GM18507 (cell line): ENCODE data around the gene CBFA2T3.

ENCODE experiments used
- DNase-seq: peaks from one replicate; pipeline ENCODE4 v3.0.0; 2011; ENCODE audit warnings: low read depth; ENCODE audit not compliant: insufficient read length; ENCODE audit errors: extremely low spot score
- FAIRE-seq: peaks from 2 replicates; lab custom pipeline; 2011; peaks lifted over from hg19 to GRCh38; lab: Jason Lieb, UNC

The CBFA2T3 gene

DNA sequence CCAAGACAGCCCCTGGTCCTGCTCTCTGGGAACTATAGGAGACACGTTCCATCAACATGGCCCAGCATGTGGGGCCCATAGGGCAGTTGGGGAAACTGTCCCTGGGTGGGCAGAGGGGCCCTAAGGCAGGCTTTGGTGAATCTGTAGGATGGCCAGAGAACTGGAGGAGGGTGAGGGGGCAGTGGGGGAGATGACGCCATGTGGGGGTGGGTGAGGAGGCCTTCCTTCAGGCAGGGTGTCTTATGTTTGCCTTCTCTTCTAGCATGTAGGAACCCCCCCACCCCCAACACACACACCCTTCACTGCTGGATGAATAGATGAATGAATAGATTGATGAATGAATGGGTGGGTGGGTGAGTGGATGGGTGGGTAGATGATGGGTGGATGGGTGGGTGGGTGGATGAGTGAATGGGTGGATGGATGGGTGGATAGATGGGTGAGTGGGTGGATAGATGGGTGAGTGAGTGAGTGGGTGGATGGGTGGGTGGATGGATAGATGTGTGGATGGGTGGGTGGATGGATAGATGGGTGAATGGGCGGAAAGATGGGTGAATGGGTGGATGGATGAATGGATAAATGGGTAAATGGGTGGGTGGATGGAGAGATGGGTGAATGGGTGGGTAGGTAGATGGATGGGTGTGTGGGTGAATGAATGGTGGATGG, 2.5 kb upstream of the CBFA2T3 start:
- no peak for FAIRE-seq
- no peak for DNase-seq

DNA sequence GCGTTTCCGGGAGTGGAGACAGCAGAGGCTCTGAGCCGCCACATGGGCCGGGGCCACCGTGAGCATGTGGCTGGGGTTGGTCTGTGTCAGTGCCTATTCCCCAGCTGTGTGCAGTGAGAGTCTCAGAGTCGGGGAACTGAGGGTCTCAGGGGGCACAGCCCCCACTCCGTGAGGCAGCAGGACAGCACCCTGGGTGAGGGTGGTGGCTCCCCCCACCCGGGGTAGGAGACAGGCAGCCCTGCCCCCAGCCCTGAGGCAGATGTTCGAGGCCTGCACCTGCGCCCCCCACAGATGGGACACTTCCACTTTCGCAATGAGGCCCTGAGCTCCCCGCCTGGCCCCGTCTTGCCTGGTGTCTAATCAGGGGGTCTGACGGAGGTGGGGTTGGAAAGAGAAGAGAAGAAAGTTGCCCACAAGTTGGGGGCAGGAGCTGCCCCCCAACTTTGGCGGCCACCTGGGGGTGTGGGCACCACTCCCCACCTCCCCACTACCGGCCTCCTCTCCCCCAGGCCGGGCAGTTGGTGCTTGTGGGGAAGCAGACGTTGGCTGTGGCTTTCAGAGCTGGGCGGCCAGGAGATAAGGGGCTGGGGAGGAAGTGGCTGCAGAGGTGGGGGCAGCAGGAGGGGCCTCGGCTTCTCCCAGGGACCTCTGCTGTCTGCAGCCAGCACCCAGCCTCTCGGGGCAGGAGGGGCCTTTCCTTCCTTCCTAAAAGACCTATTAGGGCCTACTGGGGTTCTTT, 1.8 kb upstream of the CBFA2T3 start:
- DNase-seq (peak; percentile 61), FAIRE-seq (peak; percentile 93)

DNA sequence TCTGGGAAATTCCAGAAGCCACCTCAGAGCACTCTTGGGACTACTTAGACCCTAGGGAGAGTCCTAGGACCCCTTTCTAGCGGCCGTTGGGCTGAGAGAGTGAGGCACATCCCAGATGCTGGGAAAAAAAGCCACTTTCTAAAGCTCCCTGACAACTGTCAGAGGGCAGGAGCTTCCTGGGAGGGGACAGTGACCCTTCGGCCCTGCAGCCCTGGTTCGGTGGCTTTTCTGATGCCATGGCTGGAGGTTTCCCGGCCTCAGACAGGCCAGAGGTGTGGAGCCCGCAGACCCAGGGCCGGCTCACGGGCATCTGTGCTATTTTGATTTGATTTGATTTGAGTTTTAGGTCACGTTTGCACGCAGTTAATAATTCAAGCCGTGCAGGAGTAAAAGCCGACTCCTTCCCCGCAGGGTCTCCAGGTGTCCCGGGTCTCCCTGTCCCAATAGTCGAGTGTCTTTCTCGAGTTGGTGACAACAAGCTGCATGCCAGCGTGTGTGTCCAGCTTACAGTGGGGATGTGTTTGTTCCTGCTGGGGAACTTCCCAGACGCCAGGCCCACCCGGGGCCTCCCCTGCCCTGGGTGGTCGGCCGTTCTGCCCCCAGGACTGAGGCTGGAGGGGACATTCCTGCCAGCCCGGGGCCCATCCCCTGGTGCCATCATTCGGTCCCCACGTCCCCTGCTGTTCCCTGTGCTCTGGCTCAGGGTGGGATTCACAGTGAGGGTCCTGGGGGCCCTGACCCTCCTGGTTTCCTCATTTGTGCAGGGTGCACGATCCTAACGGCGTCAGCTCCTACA, 1.0 kb upstream of the CBFA2T3 start:
- peak; percentile 45 for FAIRE-seq
- no peak for DNase-seq

DNA sequence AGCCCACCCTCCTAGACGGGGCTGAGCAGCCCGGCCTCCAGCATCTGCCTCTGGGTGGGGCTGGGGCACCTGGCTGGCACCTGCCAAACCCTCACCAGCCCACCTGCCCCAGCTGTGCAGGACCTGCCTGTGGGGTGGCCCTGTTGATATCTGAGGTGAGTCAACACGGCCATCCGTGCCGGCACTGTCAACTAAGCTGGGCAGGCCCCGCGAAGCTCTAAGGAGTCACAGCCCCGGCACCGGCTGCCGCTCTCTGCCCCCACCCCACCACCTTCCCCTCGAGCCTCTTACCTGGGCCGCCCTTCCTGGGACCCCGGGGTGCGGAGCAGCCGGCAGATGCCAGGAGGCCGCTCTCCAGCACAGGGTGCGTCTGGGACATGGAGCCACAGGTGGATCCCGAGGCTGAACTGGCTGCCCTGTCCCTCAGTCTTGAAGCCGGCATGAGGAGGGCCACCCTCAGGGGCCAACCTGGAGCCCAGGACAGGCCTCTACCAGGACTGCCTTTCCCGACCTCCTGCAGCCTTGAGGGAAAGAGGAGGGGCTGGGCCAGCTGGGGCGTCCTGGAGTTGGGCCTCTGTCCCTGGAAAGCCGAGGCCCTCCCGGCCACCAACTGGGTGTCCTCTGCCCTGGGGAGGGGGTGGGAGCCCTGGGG, 515 bp downstream of the CBFA2T3 start:
- DNase-seq (no peak), FAIRE-seq (no peak)

DNA sequence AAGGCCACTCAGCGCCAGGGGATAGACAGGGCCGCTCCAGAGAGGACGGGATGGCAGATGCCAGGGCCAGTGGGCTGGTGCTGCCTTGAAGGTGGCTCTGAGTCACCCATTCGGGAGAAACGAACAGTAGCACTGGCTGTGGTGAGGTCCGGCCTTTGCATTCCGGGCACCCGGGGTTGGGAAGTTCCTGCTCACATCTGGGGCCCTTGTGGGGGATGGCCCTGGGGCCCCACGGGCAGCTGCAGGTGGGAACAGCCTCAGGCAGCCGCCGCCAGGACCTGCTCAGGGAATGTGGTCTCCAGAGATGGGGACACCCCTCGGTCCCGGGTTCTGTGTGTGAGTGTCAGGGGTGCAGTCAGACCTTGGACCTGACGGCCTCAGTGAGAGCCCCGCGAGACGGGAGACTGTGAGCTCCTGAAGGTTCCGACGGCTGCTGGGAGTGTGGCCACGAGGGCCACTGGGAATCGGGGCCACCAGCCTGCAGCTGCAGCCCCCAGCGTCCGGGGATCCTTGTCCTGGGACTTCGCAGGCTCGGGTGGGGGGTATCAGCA, 1.4 kb downstream of the CBFA2T3 start:
- DNase-seq: no peak
- FAIRE-seq: peak; percentile 18

DNA sequence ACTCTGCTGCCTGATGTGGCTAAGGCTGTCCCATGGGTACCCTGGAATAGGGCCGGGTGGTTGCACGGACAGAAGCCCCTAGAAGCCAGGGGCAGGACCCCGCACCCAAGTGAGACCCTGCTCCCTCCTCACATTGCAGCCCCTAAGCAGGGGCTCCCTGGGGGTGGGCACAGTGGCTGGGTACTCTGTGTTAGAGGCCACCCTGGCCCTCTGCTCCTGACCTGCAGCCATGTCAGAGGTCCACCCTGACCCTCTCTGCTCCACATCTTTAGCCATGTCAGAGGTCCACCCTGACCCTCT, 2.1 kb downstream of the CBFA2T3 start:
- DNase-seq (no peak), FAIRE-seq (peak; percentile 5)

DNA sequence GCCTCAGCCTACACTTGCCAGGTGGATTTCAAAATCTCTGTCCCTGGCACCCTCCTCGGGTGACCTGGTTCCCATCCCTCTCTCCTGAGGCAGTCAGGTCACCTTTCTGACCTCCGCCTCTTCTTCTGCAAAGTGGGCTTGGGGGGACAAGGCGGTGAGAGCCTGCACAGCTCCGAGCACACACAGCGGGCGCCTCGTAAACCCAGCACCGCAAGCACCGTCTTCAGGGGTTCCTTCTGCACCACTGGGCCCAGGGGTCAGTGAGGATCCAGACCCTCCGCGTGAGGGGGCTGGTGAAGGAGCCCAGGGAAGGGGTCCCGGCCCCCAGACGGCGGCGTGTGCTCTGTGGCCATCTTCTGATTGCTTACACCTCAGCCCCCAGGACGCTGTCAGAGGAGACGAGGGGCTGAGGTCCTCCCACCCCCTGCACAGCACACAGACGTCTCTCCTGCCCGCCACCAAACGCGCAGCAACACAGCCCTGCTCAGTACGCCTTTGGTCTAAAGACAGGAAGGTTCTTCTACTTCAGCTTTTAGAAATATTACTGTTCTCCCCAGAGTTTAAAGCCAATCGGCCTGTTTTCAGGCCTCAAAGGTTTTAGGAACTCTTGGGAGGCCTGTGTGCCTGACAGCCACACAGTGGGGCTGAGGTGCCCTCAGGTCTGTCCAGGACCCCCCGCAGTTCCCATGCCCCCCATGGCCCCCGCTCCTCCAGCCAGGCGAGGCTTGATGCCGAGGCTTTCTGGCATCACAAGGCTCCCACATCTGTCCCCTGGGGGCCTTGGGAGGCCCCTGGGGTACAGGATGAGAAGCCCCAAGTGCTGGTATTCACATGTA, 2.7 kb downstream of the CBFA2T3 start:
- DNase-seq: no peak
- FAIRE-seq: no peak

DNA sequence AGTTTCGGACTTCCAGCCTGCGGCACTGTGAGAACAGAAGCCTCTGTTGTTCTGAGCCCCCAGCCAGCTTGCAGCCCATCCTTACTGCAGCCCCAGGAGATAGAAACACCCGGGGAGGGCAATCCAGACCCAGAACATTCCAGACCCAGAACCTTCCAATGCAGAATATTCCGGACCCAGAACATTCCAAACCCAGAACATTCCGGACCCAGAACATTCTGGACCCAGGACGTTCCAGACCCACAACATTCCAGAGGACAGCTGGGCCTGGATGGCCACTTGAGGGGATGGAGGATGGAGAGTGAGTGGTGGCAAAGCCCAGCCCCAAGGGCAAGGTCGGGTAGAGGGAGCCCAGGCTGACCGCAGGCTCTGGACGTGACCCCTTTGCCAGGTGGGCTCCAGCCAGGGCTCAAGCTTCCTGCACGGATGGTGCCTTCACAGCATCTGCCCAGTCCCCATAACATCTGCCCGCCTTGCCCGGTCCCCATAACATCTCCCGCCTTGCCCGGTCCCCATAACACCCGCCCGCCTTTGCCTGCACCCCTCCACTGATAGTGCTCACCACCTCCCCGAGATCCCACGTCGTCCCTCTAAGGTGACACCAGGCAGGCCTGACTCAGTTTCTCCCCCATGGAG, 3.5 kb downstream of the CBFA2T3 start:
- no peak for DNase-seq
- FAIRE-seq: no peak

DNA sequence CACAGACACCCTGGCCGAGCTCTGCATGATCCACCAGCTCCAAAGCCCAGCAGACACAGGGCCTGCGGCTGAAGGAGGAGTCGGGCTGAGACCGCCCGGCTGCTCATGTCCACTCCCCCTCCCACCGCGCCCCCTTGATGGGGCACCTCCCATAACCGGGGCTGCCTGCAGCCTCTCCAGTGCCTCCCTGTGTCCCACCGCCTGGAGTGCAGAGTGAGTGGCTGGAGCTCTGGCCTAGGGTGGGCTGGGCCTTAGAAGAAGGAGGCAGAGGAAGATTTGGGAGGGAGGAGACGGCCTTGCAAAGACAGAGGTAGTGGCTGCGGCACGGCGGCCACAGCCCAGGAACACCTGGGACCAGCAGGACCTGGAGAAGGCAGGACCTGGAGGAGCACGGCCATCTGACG, 4.0 kb downstream of the CBFA2T3 start:
- no peak for FAIRE-seq
- no peak for DNase-seq

DNA sequence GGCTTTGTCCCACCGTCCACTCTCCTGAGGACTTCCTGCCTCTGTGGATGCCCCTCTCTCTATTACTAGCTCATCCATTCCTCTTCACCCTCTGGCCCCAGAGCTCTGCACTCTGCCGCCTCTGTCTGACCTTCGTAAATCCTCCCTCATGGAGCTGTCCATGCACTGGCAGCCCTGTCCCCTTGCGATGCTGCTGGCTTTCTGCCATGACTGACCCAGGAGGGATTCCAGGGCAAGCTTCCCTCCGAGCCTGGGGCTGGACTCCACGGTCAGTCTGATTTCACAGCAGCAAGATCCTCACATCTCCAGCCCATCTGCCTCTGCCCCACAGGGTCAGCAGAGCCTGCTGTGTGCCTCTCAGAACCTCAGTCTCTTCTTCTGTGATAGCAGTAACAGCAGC, 4.7 kb downstream of the CBFA2T3 start:
- peak; percentile 47 for FAIRE-seq

DNA sequence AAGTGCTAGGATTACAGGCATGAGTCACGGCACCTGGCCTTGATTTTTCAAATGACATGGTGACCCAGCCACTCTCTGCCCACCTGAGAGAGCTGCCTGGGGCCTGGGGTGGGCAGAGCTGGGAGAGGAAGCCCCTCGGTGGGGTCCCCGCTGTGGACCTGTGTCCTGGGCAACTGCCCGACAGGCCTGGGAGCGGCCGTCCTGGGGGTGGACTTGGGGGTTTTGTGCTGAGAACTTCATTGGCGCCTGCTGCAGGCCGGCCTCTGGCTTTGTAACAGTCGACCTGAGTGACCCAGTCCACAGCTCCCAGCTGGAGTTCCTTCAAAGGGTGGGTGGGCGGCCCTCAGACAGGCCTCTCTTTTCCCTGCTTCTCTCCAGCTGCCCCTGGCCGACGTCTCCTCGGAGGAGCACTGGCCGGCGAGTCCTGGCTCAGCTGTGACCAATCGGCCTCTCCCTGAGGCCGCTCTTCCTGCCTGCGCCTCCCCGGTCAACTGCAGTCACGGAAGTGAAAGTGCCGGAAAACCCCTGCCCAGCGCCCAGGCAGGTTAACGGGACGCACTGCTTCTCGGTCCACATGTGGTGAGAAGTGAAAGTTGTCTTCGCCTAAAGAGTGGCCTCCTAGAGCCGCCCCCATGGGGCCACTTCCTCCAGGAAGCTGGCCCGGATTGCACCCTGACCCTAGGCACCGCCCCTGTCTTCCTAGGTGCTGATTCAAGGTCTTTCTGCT, 5.5 kb downstream of the CBFA2T3 start:
- peak; percentile 75 for DNase-seq
- peak; percentile 98 for FAIRE-seq

More for the DNA sequence above, 4.7 kb downstream of the CBFA2T3 start:
- no peak for DNase-seq

DNA sequence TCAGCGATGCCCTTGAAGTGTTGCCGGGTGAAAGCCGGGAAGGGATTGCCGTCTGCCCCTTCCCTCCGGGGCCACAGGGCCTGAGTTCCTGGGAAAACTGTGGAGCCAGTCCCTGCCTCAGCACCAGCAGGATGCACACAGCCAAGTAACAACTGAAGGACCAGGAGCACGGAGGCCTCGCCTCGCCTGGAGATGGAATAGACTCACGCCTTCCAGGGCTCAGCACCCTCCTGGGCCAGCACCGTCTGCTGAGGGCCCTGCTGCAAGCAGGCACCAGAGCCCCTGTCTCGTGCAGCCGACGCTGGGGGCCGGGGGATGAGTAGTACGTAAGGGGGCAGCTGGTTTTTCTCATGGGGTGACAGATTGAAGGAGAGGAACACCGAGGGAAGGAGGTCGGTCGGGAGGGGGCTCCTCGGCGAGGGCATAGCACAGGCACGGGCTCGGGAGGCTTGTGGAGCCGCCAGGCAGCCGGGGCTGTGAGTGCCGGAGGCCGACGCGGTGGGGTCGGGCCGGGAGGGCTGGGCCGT, 6.4 kb downstream of the CBFA2T3 start:
- DNase-seq (no peak), FAIRE-seq (no peak)

DNA sequence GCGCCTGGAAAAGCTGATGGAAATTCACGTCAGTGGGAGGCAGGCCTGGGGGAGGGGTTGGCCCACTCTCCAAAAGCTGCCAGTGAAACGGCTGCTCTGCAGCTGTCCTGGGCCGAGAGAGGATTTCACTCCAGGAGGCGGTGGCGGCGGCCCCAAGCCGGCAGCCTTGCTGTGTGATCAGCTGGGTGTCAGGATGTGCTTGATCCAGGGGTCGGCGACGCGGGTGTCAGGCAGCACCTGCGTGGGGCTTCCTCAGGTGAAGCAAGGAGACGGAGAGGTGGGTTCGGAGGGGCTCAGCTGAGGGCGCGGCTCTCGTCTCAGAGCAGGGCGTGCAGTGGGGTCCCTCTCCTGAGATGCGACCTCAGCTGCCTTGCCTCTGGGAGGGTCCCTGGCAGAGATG, 7.0 kb downstream of the CBFA2T3 start:
- DNase-seq: no peak
- no peak for FAIRE-seq

DNA sequence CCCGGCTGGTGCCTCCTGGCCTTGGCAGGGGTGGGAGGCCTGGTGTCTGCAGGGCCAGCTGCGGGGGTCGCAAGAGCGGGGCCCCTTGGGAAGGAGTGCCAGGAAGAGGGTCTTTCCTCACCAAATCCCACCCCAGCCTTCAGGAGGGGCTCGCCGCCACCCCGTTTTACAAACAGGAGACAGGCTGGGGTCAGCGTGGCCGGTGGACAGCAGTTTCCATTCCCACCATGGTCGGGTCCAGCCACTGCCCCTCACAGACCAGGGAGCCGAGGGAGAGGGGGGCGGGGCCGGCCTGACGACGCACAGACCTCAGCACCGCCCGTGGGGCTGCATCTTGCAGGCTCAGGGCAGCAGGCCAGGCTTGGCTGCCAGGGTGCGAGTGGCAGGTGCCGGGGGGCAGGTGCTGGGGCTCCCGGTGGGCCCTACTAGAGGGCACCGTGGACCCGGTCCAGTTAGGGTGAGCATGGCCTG, 7.6 kb downstream of the CBFA2T3 start:
- DNase-seq (no peak), FAIRE-seq (no peak)

DNA sequence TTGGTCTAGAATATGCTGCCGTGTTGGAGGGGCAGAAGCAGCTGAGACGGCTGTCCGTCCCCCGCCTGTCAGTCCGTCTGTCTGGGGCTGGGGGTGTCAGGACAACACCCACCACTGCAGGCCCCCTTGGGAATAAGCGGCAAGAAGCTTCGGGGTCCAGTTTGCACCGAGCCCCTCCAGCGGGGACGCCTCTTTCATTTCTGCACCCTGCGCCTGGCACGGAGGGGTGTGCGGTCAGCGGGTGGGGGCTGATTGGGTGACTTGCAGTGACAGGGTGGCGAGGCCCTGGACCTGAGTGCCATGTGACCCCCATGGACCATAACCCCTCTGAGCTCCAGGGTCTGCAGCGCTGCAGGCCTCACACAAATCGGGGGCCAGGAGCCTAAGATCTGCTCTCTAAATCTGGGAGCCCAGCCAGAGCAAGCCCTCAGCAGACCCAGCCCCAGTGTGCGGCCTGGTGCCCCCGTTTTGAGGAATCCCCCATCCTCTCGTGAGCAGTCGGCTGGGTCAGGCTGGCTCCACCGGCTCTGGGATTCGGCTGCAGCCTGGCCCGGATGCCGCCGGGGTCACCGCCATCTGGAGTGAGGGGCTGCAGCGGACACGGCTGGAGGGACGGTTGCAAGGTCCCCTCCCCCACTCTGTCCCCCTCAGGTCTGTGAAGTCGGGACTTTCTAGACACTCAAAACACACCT, 8.3 kb downstream of the CBFA2T3 start:
- no peak for DNase-seq
- peak; percentile 59 for FAIRE-seq

DNA sequence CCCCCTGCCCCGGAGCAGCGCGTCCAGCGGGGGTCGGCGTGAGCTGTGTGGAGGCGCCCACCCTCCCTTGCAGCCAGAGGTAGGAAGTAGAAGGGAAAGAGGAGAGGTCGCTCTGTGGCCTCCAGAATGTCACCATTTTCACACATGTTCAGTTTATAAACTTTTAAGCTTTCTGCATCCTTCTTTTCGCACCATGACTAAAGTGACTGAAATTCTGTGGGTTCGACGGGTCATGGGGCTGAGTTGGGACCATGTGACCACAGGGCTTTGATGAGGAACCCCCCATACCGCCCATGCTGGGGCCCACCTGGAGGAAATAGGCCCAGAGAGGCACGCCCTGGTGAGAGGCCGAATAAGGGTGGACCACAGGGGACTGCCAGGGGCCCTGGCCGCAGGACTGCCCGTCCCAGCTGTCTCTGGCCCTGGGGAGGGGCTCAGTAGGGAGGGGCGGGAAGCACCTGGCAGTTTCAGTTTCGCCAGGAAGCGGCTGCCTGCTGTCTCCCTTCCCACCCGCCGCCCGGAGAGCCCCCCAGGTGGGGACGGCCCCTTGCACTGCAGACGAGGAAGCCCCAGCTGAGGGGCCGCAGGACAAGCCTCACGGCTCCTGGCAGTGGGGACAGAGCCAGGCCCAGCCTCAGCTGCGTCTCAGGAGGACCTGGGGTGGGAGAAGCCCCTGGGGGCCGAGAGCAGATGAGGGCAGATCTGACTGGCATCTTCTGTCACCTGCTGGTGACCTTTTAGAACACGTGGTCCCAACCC, 9.0 kb downstream of the CBFA2T3 start:
- peak; percentile 62 for DNase-seq
- peak; percentile 98 for FAIRE-seq
